Measurements from ENCODE around the gene NSUN7.

The NSUN7 gene

DNA sequence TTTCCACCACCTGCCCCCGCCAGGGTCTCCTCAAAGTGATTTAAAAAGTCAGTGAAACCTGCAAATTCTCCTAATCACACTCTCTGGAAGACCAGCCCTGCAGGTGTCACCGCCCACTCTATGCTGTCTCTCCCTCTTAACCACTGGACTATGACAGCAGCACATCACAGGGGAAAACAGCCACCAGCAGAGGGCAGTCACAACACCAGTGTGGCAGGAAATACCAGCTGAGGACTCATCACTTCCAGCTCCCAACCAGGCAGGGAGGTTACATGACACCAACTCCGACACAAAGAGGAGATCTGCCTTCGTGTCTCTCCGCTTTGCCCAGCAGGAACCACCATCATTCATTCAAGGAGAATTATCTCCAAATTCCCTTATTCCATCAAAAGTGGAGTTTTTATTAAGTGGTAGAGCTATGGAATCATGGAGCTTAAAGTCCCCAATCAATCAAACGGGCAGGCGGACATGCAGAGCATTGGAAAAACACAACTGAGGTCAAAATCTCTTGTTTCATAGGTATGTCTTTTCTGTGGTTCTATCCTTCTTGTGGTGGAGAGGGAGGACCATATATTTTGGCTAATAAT lies 91.3 kb downstream of the NSUN7 start:
- TF ChIP-seq SIN3A (IDR thresholded peaks at IDR 0.05; ENCODE audit: borderline replicate concordance, insufficient read depth, low read length): no peak
- TF ChIP-seq FOXP2 (optimal IDR thresholded peaks at IDR 0.05; ENCODE audit: borderline replicate concordance, extremely low read depth, extremely low read length, insufficient read depth): peak; percentile 67

DNA sequence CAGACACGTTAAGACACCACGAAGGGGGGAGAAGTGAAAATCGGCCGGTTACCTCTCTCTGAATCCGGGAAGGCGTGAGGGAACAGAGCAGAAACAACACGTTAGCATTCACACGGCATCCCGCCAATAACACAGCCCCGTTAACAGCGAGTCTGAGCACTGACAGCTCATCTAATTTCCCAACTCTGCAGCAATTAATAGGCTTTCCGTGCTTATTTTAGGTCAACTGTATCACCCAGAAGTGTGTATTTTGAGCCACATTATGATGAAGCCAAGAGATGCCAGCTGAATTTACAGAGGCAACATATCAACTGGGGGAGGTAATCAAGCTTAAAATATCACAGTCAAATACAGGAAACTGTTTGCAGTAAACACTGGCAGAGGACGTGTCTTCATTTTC lies 92.6 kb downstream of the NSUN7 start:
- TF ChIP-seq TAF1 (IDR thresholded peaks at IDR 0.05; ENCODE audit: borderline replicate concordance, insufficient read depth, low read length) (no peak), FOXP2 (optimal IDR thresholded peaks at IDR 0.05; ENCODE audit: borderline replicate concordance, extremely low read depth, extremely low read length, insufficient read depth) (no peak), SIN3A (IDR thresholded peaks at IDR 0.05; ENCODE audit: borderline replicate concordance, insufficient read depth, low read length) (no peak), POLR2AphosphoS5 (IDR thresholded peaks at IDR 0.05; ENCODE audit: low read depth, low read length) (no peak)
- TF ChIP-seq, protein P1, sequence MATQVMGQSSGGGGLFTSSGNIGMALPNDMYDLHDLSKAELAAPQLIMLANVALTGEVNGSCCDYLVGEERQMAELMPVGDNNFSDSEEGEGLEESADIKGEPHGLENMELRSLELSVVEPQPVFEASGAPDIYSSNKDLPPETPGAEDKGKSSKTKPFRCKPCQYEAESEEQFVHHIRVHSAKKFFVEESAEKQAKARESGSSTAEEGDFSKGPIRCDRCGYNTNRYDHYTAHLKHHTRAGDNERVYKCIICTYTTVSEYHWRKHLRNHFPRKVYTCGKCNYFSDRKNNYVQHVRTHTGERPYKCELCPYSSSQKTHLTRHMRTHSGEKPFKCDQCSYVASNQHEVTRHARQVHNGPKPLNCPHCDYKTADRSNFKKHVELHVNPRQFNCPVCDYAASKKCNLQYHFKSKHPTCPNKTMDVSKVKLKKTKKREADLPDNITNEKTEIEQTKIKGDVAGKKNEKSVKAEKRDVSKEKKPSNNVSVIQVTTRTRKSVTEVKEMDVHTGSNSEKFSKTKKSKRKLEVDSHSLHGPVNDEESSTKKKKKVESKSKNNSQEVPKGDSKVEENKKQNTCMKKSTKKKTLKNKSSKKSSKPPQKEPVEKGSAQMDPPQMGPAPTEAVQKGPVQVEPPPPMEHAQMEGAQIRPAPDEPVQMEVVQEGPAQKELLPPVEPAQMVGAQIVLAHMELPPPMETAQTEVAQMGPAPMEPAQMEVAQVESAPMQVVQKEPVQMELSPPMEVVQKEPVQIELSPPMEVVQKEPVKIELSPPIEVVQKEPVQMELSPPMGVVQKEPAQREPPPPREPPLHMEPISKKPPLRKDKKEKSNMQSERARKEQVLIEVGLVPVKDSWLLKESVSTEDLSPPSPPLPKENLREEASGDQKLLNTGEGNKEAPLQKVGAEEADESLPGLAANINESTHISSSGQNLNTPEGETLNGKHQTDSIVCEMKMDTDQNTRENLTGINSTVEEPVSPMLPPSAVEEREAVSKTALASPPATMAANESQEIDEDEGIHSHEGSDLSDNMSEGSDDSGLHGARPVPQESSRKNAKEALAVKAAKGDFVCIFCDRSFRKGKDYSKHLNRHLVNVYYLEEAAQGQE (IDR thresholded peaks at IDR 0.05; ENCODE audit: insufficient read depth in 1 of 2, low read depth in 2 of 2, low read length in 2 of 2): no peak

DNA sequence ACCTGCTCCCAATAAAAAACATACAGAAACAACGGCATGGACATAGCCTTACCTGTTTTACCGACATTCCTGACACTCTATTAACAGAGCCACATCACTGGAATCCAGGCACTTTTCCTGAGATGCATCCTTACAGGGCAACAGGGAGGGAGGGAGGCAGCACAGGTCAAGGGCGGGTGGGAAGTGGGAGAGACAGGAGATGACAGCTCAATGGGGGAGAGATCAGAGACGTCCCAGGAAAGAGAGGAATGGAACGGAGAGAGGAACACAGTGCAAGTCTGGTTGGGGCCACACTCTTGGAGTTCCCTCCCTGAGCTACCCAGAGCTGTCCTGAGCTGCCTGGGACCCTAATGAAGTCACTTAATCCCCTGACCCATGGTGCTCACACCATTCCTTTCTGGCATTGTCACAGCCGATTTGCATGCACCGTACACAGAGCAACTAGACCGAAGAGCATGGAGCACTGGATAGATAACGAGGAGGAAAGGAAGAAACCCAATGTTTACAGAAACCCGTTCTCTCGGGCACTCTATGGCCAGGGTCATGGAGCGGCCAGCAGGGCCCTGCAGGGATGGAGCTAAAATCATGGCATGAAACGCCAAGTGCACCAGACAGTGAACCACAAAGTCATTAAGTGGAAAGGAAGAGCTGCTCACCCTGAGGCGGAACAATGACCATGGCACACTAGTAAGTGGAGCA lies 93.1 kb downstream of the NSUN7 start:
- TF ChIP-seq FOXP2 (optimal IDR thresholded peaks at IDR 0.05; ENCODE audit: borderline replicate concordance, extremely low read depth, extremely low read length, insufficient read depth) (peak; percentile 40), SIN3A (IDR thresholded peaks at IDR 0.05; ENCODE audit: borderline replicate concordance, insufficient read depth, low read length) (0 out of 2 replicates have a peak, but pooled peaks have one; percentile 56), POLR2AphosphoS5 (IDR thresholded peaks at IDR 0.05; ENCODE audit: low read depth, low read length) (no peak), TAF1 (IDR thresholded peaks at IDR 0.05; ENCODE audit: borderline replicate concordance, insufficient read depth, low read length) (no peak)
- TF ChIP-seq, protein P1 (IDR thresholded peaks at IDR 0.05; ENCODE audit: insufficient read depth in 1 of 2, low read depth in 2 of 2, low read length in 2 of 2): peak in 1 of 2 experiments; percentile 19; a peak in 1 of 4 replicates

DNA sequence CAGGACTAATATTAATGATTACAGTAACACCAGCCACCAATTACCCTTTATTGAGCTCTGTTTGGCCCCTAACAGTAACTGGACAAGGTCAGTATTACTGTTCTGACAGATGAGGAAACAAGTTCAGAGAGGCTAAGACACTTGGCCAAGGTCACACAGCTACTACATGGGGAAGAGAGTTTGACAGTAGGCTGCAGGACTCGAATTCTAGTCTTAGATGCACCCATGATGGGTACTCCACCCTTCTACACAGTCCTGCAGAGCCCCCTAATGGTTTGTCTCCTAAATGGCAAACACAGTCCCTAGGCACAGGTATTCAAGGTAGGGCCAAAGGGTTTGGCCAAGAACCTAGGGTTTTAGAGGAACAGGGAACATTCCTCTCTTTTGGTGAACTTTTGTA lies 93.9 kb downstream of the NSUN7 start:
- TF ChIP-seq FOXP2 (optimal IDR thresholded peaks at IDR 0.05; ENCODE audit: borderline replicate concordance, extremely low read depth, extremely low read length, insufficient read depth): no peak
- TF ChIP-seq SIN3A (IDR thresholded peaks at IDR 0.05; ENCODE audit: borderline replicate concordance, insufficient read depth, low read length): no peak
- TF ChIP-seq POLR2AphosphoS5 (IDR thresholded peaks at IDR 0.05; ENCODE audit: low read depth, low read length): no peak

DNA sequence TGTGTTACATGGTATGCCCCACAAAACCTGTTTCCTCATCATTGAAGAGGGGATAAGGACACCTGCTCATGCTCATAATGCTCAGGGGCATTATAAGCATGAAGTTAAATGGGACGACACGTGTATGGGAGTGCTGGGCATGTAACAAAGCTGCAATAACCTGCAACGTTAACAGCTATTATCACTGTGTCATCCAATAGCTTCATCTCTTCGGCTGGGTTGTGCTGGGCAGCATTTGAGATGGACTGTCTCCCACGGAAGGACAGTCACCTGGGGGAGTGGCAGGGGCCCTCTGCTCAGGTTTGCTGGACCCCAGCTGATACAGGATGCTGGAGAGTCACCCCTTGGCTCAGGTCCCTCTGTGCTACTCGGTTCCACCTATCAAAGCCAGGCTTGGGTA lies 94.5 kb downstream of the NSUN7 start:
- TF ChIP-seq FOXP2 (optimal IDR thresholded peaks at IDR 0.05; ENCODE audit: borderline replicate concordance, extremely low read depth, extremely low read length, insufficient read depth): no peak
- no peak for TF ChIP-seq TAF1 (IDR thresholded peaks at IDR 0.05; ENCODE audit: borderline replicate concordance, insufficient read depth, low read length)
- TF ChIP-seq, protein P1 (IDR thresholded peaks at IDR 0.05; ENCODE audit: insufficient read depth in 1 of 2, low read depth in 2 of 2, low read length in 2 of 2): no peak
- no peak for TF ChIP-seq POLR2AphosphoS5 (IDR thresholded peaks at IDR 0.05; ENCODE audit: low read depth, low read length)
- no peak for TF ChIP-seq SIN3A (IDR thresholded peaks at IDR 0.05; ENCODE audit: borderline replicate concordance, insufficient read depth, low read length)

Data from PFSK-1 (cell line).